ENCODE data around the gene SGCB.
A peak's percentile ranks its signal among the peaks of the same experiment; 100 is the strongest.

The SGCB gene

GRCh38 chr4:52051615-52052474 is 13.7 kb upstream of the SGCB start:
- no peaks in the 10 kb centered on the region for H3K36me3 ChIP-seq (ENCODE audit: control insufficient read depth, insufficient read depth, low read length)
- H3K9me3 ChIP-seq (ENCODE audit: control insufficient read depth, insufficient read depth, low read length): no peaks in the 10 kb centered on the region
- H3K4me3 ChIP-seq (ENCODE audit: low read depth, low read length): peak overlapping the region; percentile 84
- peak overlapping the region; percentile 70 for H3K9ac ChIP-seq (ENCODE audit: low read depth, low read length)
- peaks cover 4% of the 10 kb centered on the region for H3K4me1 ChIP-seq (ENCODE audit: control insufficient read depth, insufficient read depth, low read length)
- H3K27me3 ChIP-seq (ENCODE audit: control insufficient read depth, insufficient read depth, low read length): peaks cover 27% of the 10 kb centered on the region

GRCh38 chr4:52051213-52051614 is 13.1 kb upstream of the SGCB start, which contains the start of gene SPATA18:
SPATA18 (plus strand) TSS chr4:52051304; CDS start chr4:52051705, 401 bp downstream.
- H3K9ac ChIP-seq (ENCODE audit: low read depth, low read length): peak within 1 kb of the TSS; percentile 70
- H3K36me3 ChIP-seq (ENCODE audit: control insufficient read depth, insufficient read depth, low read length): no peaks in the 10 kb centered on the region
- peaks cover 27% of the 10 kb centered on the region for H3K27me3 ChIP-seq (ENCODE audit: control insufficient read depth, insufficient read depth, low read length)
- no peaks in the 10 kb centered on the region for H3K9me3 ChIP-seq (ENCODE audit: control insufficient read depth, insufficient read depth, low read length)
- peak within 1 kb of the TSS; percentile 84 for H3K4me3 ChIP-seq (ENCODE audit: low read depth, low read length)
- H3K4me1 ChIP-seq (ENCODE audit: control insufficient read depth, insufficient read depth, low read length): peaks cover 4% of the 10 kb centered on the region

- Histone ChIP-seq H3K36me3 (ENCODE audit: control insufficient read depth, insufficient read depth, low read length) (no peaks in the 10 kb centered on the region), H3K27me3 (ENCODE audit: control insufficient read depth, insufficient read depth, low read length) (peaks cover 26% of the 10 kb centered on the region), H3K9ac (ENCODE audit: low read depth, low read length) (no peak overlapping the region), H3K9me3 (ENCODE audit: control insufficient read depth, insufficient read depth, low read length) (no peaks in the 10 kb centered on the region), H3K4me1 (ENCODE audit: control insufficient read depth, insufficient read depth, low read length) (peaks cover 4% of the 10 kb centered on the region), H3K4me3 (ENCODE audit: low read depth, low read length) (no peak overlapping the region)
Measured at GRCh38 chr4:52049266-52049665, 11.2 kb upstream of the SGCB start.

- H3K36me3 ChIP-seq (ENCODE audit: control insufficient read depth, insufficient read depth, low read length): no peaks in the 10 kb centered on the region
- no peaks in the 10 kb centered on the region for H3K9me3 ChIP-seq (ENCODE audit: control insufficient read depth, insufficient read depth, low read length)
- H3K4me3 ChIP-seq (ENCODE audit: low read depth, low read length): no peak overlapping the region
- no peak overlapping the region for H3K9ac ChIP-seq (ENCODE audit: low read depth, low read length)
- no peaks in the 10 kb centered on the region for H3K4me1 ChIP-seq (ENCODE audit: control insufficient read depth, insufficient read depth, low read length)
- H3K27me3 ChIP-seq (ENCODE audit: control insufficient read depth, insufficient read depth, low read length): peaks cover 30% of the 10 kb centered on the region
Measured at GRCh38 chr4:52045028-52045427, 6.9 kb upstream of the SGCB start.

GRCh38 chr4:52037689-52038102 is 403 bp downstream of the SGCB start:
- H3K9me3 ChIP-seq (ENCODE audit: control insufficient read depth, insufficient read depth, low read length): no peaks in the 10 kb centered on the region
- no peaks in the 10 kb centered on the region for H3K36me3 ChIP-seq (ENCODE audit: control insufficient read depth, insufficient read depth, low read length)
- peaks cover 35% of the 10 kb centered on the region for H3K27me3 ChIP-seq (ENCODE audit: control insufficient read depth, insufficient read depth, low read length)
- H3K4me1 ChIP-seq (ENCODE audit: control insufficient read depth, insufficient read depth, low read length): no peaks in the 10 kb centered on the region
- peak overlapping the region; percentile 32 for H3K9ac ChIP-seq (ENCODE audit: low read depth, low read length)
- peak overlapping the region; percentile 61 for H3K4me3 ChIP-seq (ENCODE audit: low read depth, low read length)

GRCh38 chr4:52036886-52037530 is 1.1 kb downstream of the SGCB start:
- no peaks in the 10 kb centered on the region for H3K4me1 ChIP-seq (ENCODE audit: control insufficient read depth, insufficient read depth, low read length)
- H3K27me3 ChIP-seq (ENCODE audit: control insufficient read depth, insufficient read depth, low read length): peaks cover 33% of the 10 kb centered on the region
- H3K9me3 ChIP-seq (ENCODE audit: control insufficient read depth, insufficient read depth, low read length): no peaks in the 10 kb centered on the region
- H3K9ac ChIP-seq (ENCODE audit: low read depth, low read length): no peak overlapping the region
- peak overlapping the region; percentile 61 for H3K4me3 ChIP-seq (ENCODE audit: low read depth, low read length)
- no peaks in the 10 kb centered on the region for H3K36me3 ChIP-seq (ENCODE audit: control insufficient read depth, insufficient read depth, low read length)

GRCh38 chr4:52035190-52035589 is 2.9 kb downstream of the SGCB start:
- H3K36me3 ChIP-seq (ENCODE audit: control insufficient read depth, insufficient read depth, low read length): no peaks in the 10 kb centered on the region
- H3K4me3 ChIP-seq (ENCODE audit: low read depth, low read length): no peak overlapping the region
- H3K9me3 ChIP-seq (ENCODE audit: control insufficient read depth, insufficient read depth, low read length): no peaks in the 10 kb centered on the region
- H3K9ac ChIP-seq (ENCODE audit: low read depth, low read length): no peak overlapping the region
- H3K27me3 ChIP-seq (ENCODE audit: control insufficient read depth, insufficient read depth, low read length): peaks cover 15% of the 10 kb centered on the region
- H3K4me1 ChIP-seq (ENCODE audit: control insufficient read depth, insufficient read depth, low read length): no peaks in the 10 kb centered on the region

- Histone ChIP-seq H3K4me1 (ENCODE audit: control insufficient read depth, insufficient read depth, low read length) (no peaks in the 10 kb centered on the region), H3K36me3 (ENCODE audit: control insufficient read depth, insufficient read depth, low read length) (no peaks in the 10 kb centered on the region), H3K4me3 (ENCODE audit: low read depth, low read length) (no peak overlapping the region), H3K27me3 (ENCODE audit: control insufficient read depth, insufficient read depth, low read length) (no peaks in the 10 kb centered on the region), H3K9ac (ENCODE audit: low read depth, low read length) (no peak overlapping the region), H3K9me3 (ENCODE audit: control insufficient read depth, insufficient read depth, low read length) (no peaks in the 10 kb centered on the region)
Measured at GRCh38 chr4:52032005-52032404, 6.1 kb downstream of the SGCB start.

GRCh38 chr4:52028970-52029369 is 9.1 kb downstream of the SGCB start:
- Histone ChIP-seq H3K27me3 (ENCODE audit: control insufficient read depth, insufficient read depth, low read length) (no peaks in the 10 kb centered on the region), H3K9ac (ENCODE audit: low read depth, low read length) (no peak overlapping the region), H3K4me1 (ENCODE audit: control insufficient read depth, insufficient read depth, low read length) (no peaks in the 10 kb centered on the region), H3K36me3 (ENCODE audit: control insufficient read depth, insufficient read depth, low read length) (peaks cover 3% of the 10 kb centered on the region), H3K4me3 (ENCODE audit: low read depth, low read length) (no peak overlapping the region), H3K9me3 (ENCODE audit: control insufficient read depth, insufficient read depth, low read length) (no peaks in the 10 kb centered on the region)

- no peak within 1 kb of the TSS for H3K4me3 ChIP-seq (ENCODE audit: low read depth, low read length)
- H3K27me3 ChIP-seq (ENCODE audit: control insufficient read depth, insufficient read depth, low read length): no peaks in the 10 kb centered on the region
- no peaks in the 10 kb centered on the region for H3K9me3 ChIP-seq (ENCODE audit: control insufficient read depth, insufficient read depth, low read length)
Measured at GRCh38 chr4:52019936-52020657, 18.0 kb downstream of the SGCB start, which contains the start of gene LRRC66. LRRC66 (minus strand) TSS chr4:52020363; CDS start chr4:52017613, 2,750 bp downstream.

GRCh38 chr4:52017814-52018213 is 20.3 kb downstream of the SGCB start:
- H3K27me3 ChIP-seq (ENCODE audit: control insufficient read depth, insufficient read depth, low read length): no peaks in the 10 kb centered on the region
- no peak overlapping the region for H3K9ac ChIP-seq (ENCODE audit: low read depth, low read length)
- H3K36me3 ChIP-seq (ENCODE audit: control insufficient read depth, insufficient read depth, low read length): no peaks in the 10 kb centered on the region
- no peaks in the 10 kb centered on the region for H3K9me3 ChIP-seq (ENCODE audit: control insufficient read depth, insufficient read depth, low read length)
- H3K4me3 ChIP-seq (ENCODE audit: low read depth, low read length): no peak overlapping the region
- H3K4me1 ChIP-seq (ENCODE audit: control insufficient read depth, insufficient read depth, low read length): no peaks in the 10 kb centered on the region

More at GRCh38 chr4:52019936-52020657, 18.0 kb downstream of the SGCB start, which contains the start of gene LRRC66:
- no peaks in the 10 kb centered on the region for H3K36me3 ChIP-seq (ENCODE audit: control insufficient read depth, insufficient read depth, low read length)
- H3K9ac ChIP-seq (ENCODE audit: low read depth, low read length): no peak within 1 kb of the TSS
- H3K4me1 ChIP-seq (ENCODE audit: control insufficient read depth, insufficient read depth, low read length): no peaks in the 10 kb centered on the region

All from iPS-15b (cell line).